Chondrocyte (in vitro differentiated cells): ENCODE measurements around the gene LRP2BP. TPM values are rescaled to one million over a fixed set of nuclear protein-coding genes. Genes with fewer than 3 reads are reported as not detected.

Experiments used
- DNase-seq: peaks from one replicate; pipeline ENCODE4 v3.0.0; 2021; ENCODE audit warnings: mixed read lengths, low spot score
- H3K27ac Mint-ChIP-seq: one replicate; pipeline ENCODE4 v1.8.0; 2021; ENCODE audit warnings: mild to moderate bottlenecking, moderate library complexity, mixed read lengths; ENCODE audit not compliant: unreplicated experiment
- H3K27me3 Mint-ChIP-seq: 2 replicates; pipeline ENCODE4 v1.8.0; 2021; ENCODE audit warnings: low read depth, mixed read lengths
- H3K36me3 Mint-ChIP-seq: 2 replicates; pipeline ENCODE4 v1.8.0; 2021; ENCODE audit warnings: low read depth, mixed read lengths
- H3K4me1 Mint-ChIP-seq: 2 replicates; pipeline ENCODE4 v1.8.0; 2021; ENCODE audit warnings: low read depth, mild to moderate bottlenecking, mixed read lengths
- H3K4me3 Mint-ChIP-seq: one replicate; pipeline ENCODE4 v1.8.0; 2021; ENCODE audit warnings: mild to moderate bottlenecking, moderate library complexity, mixed read lengths; ENCODE audit not compliant: unreplicated experiment
- H3K9me3 Mint-ChIP-seq: 2 replicates; pipeline ENCODE4 v1.8.0; 2021; ENCODE audit warnings: low read depth, mixed read lengths
- CTCF ChIP-seq: fragments of 200-600 bp; sonication (generic); IDR thresholded peaks from 2 replicates; pipeline ENCODE4 v1.5.0; 2021; ENCODE audit warnings: antibody characterized with exemption, mild to moderate bottlenecking, moderate library complexity
- total RNA-seq: library from RNA; stranded (reverse); gene quantifications from 3 replicates; pipeline ENCODE4 v1.2.1, GENCODE V29; 2021

The LRP2BP gene
- total RNA-seq, 1 donor from 2014 or later = 0.52 TPM

GRCh38 chr4:185421366-185422124 is 25.8 kb upstream of the LRP2BP start:
- Mint-ChIP-seq H3K4me1 (peaks cover 39% of the 10 kb centered on the region), H3K4me3 (no peak overlapping the region), H3K27ac (peak overlapping the region; percentile 18), H3K27me3 (no peaks in the 10 kb centered on the region), H3K36me3 (peaks cover 15% of the 10 kb centered on the region), H3K9me3 (no peaks in the 10 kb centered on the region)
- no peak for TF ChIP-seq CTCF
- no peak for DNase-seq

GRCh38 chr4:185416955-185417354 is 21.2 kb upstream of the LRP2BP start:
- no peak overlapping the region for H3K27ac Mint-ChIP-seq
- no peak for TF ChIP-seq CTCF
- no peaks in the 10 kb centered on the region for H3K9me3 Mint-ChIP-seq
- no peaks in the 10 kb centered on the region for H3K27me3 Mint-ChIP-seq
- DNase-seq = no peak
- peaks cover 22% of the 10 kb centered on the region for H3K36me3 Mint-ChIP-seq
- no peak overlapping the region for H3K4me3 Mint-ChIP-seq
- H3K4me1 Mint-ChIP-seq = peaks cover 12% of the 10 kb centered on the region

- peaks cover 25% of the 10 kb centered on the region for H3K36me3 Mint-ChIP-seq
- no peaks in the 10 kb centered on the region for H3K27me3 Mint-ChIP-seq
- TF ChIP-seq CTCF = no peak
- peak overlapping the region; percentile 18 for H3K27ac Mint-ChIP-seq
- peaks cover 4% of the 10 kb centered on the region for H3K4me1 Mint-ChIP-seq
- peaks cover 5% of the 10 kb centered on the region for H3K9me3 Mint-ChIP-seq
- H3K4me3 Mint-ChIP-seq = no peak overlapping the region
- DNase-seq = no peak
These were observed 16.7 kb upstream of the LRP2BP start for GRCh38 chr4:185412412-185412811.

- H3K4me1 Mint-ChIP-seq = peaks cover 4% of the 10 kb centered on the region
- TF ChIP-seq CTCF = no peak
- peaks cover 5% of the 10 kb centered on the region for H3K9me3 Mint-ChIP-seq
- H3K4me3 Mint-ChIP-seq = no peak overlapping the region
- no peaks in the 10 kb centered on the region for H3K27me3 Mint-ChIP-seq
- H3K36me3 Mint-ChIP-seq = peaks cover 21% of the 10 kb centered on the region
- H3K27ac Mint-ChIP-seq = no peak overlapping the region
- no peak for DNase-seq
These were observed 16.1 kb upstream of the LRP2BP start for GRCh38 chr4:185411849-185412248.

GRCh38 chr4:185408432-185408831 is 12.7 kb upstream of the LRP2BP start:
- no peak for DNase-seq
- peaks cover 5% of the 10 kb centered on the region for H3K9me3 Mint-ChIP-seq
- peaks cover 28% of the 10 kb centered on the region for H3K36me3 Mint-ChIP-seq
- H3K27me3 Mint-ChIP-seq = no peaks in the 10 kb centered on the region
- H3K4me1 Mint-ChIP-seq = peaks cover 4% of the 10 kb centered on the region
- peak overlapping the region; percentile 15 for H3K27ac Mint-ChIP-seq
- TF ChIP-seq CTCF = no peak
- H3K4me3 Mint-ChIP-seq = no peak overlapping the region
